ENCODE data around the gene DLGAP1. TPM values are rescaled to one million over a fixed set of nuclear protein-coding genes. Genes with fewer than 3 reads are reported as not detected.
A peak's percentile ranks its signal among the peaks of the same experiment; 100 is the strongest.
"Not testable (repeated sequence)": the region's sequence is repeated elsewhere in the genome, so short reads cannot be mapped to it uniquely, and the experiment has no call there.

DLGAP1 gene
- total RNA-seq, 1 experiment from 2014 or later: not detected

DNA sequence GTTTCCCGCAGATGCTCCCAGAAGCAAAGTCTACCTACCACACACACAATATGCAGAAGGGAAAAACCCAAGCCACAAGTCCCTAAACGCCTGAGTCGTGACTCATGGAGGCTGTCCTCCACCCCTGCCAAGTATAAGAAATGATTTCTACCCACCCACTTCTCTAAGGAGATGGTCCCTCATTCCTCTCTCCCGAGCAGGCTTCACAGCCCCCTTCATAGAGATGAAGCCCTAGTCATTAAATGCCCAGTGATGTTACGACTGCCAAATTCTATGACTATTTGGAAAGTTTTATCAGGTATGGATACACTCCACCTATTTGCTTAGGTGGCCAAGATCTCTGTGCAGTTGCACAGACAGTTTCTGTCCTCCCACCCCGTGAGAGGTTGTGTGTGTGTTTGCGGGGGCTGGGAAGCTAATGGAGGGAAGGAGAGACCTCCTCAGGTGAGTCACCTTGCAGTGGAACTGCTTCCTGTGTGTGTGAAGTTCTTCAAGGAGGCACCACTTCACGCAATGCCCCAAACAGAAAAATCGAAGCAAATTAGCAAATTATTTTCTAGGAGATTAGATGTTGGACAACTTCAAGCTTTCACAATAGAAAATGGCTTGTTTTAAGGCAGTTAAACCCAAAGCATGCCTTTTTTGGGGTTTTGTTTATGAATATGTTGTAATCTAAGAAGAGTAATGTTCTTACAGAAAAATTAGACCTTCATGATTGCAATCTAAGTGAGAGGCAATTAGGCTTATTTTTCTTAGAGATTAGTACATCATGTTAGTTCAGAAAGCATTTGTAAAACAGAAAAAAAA lies 830.0 kb downstream of the DLGAP1 start:
- DNase-seq (ENCODE audit: low spot score): peak; percentile 99

GRCh38 chr18:3624546-3624934 lies 830.6 kb downstream of the DLGAP1 start:
- DNase-seq (ENCODE audit: low spot score): no peak

- peak; percentile 100 for DNase-seq (ENCODE audit: low spot score)
Observed at GRCh38 chr18:3623769-3624545, 831.1 kb downstream of the DLGAP1 start.

- no peak for DNase-seq (ENCODE audit: low spot score)
Observed at GRCh38 chr18:3620146-3621119, 834.7 kb downstream of the DLGAP1 start.

DNA sequence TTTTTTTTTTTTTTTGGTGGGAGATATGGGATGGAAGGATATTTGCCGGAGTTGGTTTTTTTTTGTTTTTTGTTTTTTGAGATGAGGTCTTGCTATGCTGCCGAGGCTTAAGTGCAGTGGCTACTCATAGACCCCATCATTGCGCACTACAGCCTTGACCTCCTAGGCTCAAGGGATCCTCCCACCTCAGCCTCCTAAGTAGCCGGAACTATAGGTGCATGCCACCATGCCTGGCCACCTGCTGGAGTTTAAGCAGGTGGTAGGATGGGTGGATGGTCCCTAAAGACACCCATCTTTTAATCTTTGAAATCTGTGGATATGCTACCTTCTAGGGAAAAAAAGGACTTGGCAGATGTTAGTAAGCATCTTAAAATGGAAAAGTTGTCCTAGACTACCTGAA lies 835.4 kb downstream of the DLGAP1 start:
- no peak for DNase-seq (ENCODE audit: low spot score)

DNA sequence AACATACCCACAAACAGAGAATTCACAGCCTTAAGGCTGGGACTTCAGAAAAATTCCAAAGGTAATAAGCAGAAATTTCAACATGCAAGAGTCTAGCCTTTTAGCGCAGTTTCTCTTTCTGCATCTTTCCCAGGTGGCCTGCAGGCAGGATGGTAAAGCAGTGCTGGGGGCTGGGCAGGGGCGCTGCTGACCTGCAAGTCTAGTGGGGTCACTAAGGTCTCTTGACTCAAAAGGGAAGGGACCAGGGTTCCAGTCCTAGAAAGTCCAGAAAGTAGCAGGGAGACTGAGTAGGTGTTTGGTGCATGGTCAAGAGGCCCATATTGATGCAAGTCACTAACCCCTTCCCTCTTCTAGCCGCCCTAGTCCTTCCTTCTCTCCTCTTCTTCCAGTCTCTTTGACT lies 835.9 kb downstream of the DLGAP1 start:
- DNase-seq (ENCODE audit: low spot score): no peak

- DNase-seq (ENCODE audit: low spot score): no peak
Observed at GRCh38 chr18:3616744-3617143, 838.4 kb downstream of the DLGAP1 start.

GRCh38 chr18:3616142-3616541 lies 839.0 kb downstream of the DLGAP1 start:
- no peak for DNase-seq (ENCODE audit: low spot score)

- no peak for DNase-seq (ENCODE audit: low spot score)
Observed at GRCh38 chr18:3615374-3615985, 839.6 kb downstream of the DLGAP1 start.

- DNase-seq (ENCODE audit: low spot score): no peak
Observed at GRCh38 chr18:3612315-3612714, 842.8 kb downstream of the DLGAP1 start.

DNA sequence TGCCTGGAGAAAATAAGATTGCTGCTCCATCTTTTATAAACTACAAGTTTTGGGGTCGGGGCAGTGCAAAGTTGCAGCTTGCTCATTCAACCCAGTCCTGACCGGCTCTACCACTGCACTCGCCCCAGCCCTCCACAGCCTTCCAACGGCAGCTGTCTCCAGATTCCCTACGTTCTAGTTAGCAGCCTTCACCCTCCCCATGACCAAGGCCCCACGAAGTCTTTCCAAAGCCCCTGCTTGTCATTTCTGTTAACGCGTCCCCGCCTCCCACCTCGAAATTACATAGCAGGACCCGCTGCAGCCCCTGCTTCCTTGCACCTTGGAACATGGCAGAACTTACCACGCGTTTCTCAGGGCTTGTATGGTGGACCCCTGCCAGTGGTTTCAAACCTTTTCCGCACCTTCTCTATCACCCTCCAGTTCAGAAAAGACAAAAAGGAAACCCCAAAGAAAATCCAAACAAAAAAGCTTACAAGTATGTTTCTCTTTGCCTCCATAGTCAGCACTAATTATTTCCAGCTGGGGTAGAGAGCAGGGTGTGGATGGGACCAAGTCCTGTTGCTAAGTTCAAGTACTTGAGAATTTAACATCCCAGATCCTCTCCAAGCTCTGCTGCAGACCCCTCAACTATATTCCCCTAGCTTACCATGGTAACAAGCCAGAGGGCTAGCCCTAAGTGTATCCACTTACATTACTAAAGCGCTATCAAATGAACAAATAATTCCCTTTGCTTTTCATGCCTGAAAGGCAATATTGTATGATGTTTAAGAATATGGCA lies 843.6 kb downstream of the DLGAP1 start:
- no peak for DNase-seq (ENCODE audit: low spot score)

GRCh38 chr18:3610813-3611212 lies 844.3 kb downstream of the DLGAP1 start:
- DNase-seq (ENCODE audit: low spot score): no peak

DNA sequence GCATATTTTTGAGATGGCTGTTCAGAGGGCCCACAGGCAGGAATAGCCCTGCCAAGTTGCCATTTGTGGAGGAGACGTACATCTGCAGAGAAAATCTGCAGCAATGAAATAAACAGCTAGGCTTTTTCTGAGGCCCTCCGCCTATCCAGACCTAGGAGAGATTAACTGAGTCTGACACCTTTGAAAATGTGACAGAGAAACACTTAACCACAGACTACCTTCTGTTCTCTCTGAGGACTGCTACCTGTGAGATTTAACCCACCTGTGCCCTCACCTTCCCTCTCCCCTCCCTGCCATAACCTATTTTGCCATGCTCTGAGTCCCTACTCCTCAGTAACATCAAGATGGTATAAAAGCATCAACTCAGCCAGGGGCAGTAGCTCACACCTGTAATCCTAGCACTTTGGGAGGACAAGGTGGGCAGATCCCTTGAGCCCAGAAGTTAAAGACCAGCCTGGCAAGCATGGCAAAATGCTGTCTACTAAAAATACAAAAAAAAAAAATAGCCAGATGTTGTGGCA lies 844.9 kb downstream of the DLGAP1 start:
- DNase-seq (ENCODE audit: low spot score): no peak

DNA sequence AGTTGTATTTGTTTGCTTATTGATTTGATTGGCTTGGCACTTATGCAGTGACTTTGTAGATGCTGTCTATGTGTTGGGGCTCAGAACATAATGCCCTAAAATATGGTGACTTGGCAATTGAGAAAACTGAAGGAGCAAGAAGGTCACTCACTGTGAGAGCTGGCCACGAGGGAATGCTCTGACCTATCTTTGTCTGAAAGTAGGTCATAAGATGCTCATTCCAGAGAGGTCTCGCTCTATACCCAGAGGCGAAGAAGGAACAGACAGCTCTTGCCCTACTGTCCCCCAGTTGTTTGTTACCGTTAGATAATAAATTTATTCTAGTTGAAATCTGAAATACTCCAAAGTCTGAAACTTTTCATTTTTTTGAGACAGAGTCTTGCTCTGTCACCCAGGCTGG lies 846.6 kb downstream of the DLGAP1 start:
- DNase-seq (ENCODE audit: low spot score): no peak

DNA sequence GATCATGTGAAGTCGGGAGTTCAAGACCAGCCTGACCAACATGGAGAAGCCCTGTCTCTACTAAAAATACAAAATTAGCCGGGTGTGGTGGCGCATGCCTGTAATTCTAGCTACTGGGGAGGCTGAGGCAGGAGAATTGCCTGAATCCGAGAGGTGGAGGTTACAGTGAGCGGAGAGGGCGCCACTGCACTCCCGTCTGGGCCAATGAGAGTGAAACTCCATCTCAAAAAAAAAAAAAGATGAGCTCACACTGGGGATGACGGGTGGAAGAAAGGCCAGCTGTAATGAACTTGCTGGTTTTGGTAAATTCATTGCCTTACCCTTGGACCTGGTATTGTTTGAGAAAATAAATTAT lies 847.0 kb downstream of the DLGAP1 start:
- DNase-seq (ENCODE audit: low spot score): not testable (repeated sequence)

GRCh38 chr18:3607309-3608098 lies 847.6 kb downstream of the DLGAP1 start:
- DNase-seq (ENCODE audit: low spot score): no peak

DNA sequence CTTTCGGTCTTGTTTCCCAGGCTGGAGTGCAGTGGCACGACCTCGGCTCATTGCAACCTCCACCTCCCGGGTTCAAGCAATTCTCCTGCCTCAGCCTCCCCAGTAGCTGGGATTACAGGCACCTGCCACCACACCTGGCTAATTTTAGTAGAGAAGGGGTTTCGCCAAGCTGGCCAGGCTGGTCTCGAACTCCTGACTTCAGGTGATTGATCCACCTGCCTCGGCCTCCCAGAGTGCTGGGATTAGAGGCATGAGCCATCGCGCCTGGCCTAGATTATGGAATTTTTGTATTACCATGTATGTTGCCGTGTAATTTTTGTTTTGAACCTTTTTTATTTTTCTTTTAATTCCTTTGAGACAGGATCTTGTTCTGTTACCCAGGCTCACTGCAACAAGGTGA lies 848.2 kb downstream of the DLGAP1 start:
- not testable (repeated sequence) for DNase-seq (ENCODE audit: low spot score)

GRCh38 chr18:3605954-3606443 lies 849.1 kb downstream of the DLGAP1 start:
- DNase-seq (ENCODE audit: low spot score): peak; percentile 69

DNA sequence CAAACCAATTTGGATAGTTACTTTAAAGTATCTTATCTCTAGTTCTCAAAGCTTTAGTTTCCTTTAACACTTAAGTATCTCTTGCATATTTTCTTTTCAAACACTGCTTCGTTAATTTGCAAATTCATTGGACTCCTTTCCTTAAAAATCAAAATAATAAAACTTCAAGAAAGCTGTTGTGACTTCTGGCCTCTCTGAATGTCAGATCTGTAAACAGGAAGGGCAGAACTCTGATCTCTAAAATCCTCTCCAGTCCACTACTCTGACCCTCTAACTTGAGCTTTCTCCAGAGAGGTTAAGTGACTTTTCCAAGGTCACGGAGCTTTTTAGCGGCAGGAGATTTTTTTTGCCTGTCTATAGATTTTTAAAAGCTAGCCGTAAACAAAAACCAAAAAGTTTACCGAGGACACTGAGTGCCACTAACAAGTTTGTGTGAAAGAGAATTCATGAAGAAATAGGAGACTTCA lies 849.6 kb downstream of the DLGAP1 start:
- DNase-seq (ENCODE audit: low spot score): peak; percentile 60
